ENCODE results near the gene DBX1.
A peak's percentile ranks its signal among the peaks of the same experiment; 100 is the strongest.

The DBX1 gene

DNA sequence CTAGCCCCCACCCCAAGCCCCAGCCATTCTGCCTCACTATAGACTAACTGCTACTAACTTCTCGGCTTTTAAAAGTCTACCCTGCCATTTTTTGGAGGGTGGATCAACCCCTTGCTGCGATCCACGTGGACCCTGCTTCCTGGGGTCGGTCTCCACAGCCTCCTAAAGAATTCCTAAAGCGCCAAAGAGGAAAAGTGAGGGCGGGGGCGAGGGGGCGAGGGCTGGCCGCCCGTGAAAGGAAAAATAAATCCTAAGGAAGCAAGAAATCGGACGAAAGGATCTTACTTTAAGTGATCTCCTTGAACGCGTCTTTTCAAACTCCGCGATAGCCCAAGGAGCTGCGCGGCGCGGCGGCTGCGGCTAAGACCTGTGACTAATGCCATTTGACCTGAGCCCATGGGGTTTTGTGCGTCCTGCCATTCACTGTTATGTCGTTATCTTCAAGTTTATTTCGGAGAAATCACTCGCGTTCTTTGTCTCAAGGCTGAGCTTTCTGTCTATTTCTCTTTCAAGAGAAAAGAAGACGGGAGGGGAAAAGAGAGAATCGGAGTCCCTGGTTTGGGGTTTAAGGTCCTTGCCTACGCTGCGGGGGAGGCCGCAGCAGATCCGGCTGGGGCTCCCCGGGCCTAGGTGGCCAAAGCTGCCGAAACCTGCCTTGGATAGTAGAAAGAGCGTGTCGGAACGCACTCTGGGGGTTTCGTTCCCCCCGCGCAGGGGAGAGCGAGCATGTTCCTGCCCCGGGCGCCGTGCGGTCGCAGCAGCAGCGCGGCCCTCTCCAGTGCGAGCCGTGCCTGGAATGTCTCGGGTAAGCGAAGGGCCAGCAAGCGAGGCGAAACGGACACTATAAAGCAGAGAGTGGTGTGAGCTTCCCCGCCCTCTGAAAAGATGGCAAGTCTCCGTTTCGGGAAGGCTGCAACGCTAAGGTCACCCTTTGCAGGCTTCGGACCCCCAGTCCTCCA, 2.8 kb upstream of the DBX1 start:
- Histone ChIP-seq H4K20me1 (peaks cover 0 to 24% (median 5%) of the 10 kb centered on the region in 11 experiments; a peak in 11 of 22 replicates), H3K9ac (no peak overlapping the region), H3K4me3 (peak overlapping the region in 9 of 10 experiments; percentile 32 to 62 (median 44); a peak in 19 of 20 replicates), H3K4me2 (peak overlapping the region; percentile 33 to 96 (median 63)), H3K4me1 (peaks cover 0 to 7% (median 5%) of the 10 kb centered on the region in 10 experiments; a peak in 9 of 20 replicates), H3K27me3 (peaks cover 79 to 97% (median 92%) of the 10 kb centered on the region in 11 experiments), H3K36me3 (no peaks in the 10 kb centered on the region), H3K9me3 (replicated peaks in 1 of 11) (peaks cover 9 to 43% (median 20%) of the 10 kb centered on the region in 11 experiments; a peak in 14 of 22 replicates), H3K27ac (no peak overlapping the region)
- TF ChIP-seq Cebpa-rat (IDR thresholded peaks at IDR 0.05) = no peak

DNA sequence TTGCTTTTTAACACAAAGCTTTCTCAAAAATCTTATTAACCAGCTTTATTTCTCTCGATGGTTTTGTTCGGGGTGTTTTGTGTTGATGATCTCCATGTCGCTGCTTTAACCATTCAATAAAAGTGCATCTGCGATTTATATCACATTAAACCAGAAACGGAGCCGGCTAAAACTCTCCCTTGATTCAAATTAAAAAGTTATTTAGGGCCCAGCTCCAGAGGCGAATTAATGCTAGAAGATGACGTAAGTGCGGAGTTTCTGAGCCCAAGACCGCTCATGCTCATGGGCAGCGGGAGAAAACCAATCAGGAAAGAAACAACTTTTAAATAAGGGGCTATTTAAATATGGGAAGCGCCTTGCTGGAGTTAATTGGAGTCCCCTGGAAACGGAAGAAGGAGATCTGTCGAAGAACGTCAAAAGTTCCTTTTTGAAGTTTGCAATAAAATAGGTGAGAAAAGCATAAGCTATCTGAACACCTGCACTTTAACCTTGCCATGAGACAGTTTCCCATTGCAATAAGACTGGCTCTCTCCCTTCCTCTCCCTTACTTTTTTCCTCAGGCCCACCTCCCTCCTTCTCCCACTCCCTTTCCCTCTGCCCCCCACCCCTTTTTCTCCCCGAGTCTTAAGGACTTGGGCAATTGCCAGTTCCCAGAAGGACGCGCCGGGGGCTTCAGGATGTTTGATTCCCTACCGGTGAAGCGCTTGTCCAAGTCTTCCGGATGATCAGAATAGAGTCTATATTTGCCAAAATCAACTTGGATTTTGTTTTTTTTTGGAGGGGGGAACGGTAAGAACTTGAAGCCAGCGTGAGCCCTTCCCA, 1.9 kb upstream of the DBX1 start:
- Histone ChIP-seq H3K4me1 (peaks cover 2 to 12% (median 7%) of the 10 kb centered on the region in 10 experiments; a peak in 12 of 20 replicates), H3K4me2 (no peak overlapping the region), H3K27me3 (peaks cover 87 to 100% (median 100%) of the 10 kb centered on the region in 11 experiments), H3K4me3 (no peak overlapping the region), H4K20me1 (peaks cover 0 to 24% (median 5%) of the 10 kb centered on the region in 11 experiments; a peak in 11 of 22 replicates), H3K27ac (no peak overlapping the region), H3K9ac (no peak overlapping the region), H3K36me3 (no peaks in the 10 kb centered on the region), H3K9me3 (replicated peaks in 1 of 11) (peaks cover 9 to 43% (median 20%) of the 10 kb centered on the region in 11 experiments; a peak in 14 of 22 replicates)
- TF ChIP-seq Cebpa-rat (IDR thresholded peaks at IDR 0.05) = no peak

DNA sequence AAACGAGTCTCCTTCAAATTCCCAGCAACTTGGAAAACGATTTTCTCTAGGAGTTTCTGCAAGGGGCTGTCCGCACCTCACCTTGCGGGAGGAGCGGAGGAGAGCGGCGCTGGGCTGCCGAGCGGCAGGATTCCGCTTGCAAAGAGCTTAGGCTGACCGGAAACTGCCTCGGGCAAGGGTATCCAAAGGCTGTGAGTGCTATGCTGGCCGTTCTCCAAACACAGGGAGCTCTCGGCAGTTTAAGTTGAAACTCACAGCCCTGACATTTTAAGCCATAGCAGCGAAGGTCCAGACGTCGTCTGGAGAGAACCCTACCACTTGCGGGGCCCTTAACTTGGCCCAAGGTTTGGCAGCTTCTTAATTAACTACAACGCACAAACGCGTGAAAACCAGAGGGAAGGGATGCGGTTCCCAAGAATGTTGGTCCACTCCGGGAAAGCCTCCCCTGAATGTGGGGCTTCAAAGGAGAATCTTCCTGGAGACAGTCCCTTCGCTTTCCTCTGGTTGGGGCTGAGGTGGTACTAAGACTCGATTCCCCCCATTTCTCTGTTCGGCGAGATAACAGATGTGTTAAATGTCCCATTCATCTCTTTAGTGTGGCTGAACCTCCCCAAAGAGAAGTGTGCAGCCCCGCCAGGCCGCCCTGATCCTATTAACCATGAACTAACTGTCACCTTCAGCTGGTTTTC, 1.1 kb upstream of the DBX1 start:
- H4K20me1 ChIP-seq = peaks cover 0 to 24% (median 5%) of the 10 kb centered on the region in 11 experiments; a peak in 11 of 22 replicates
- H3K4me3 ChIP-seq = no peak overlapping the region
- no peaks in the 10 kb centered on the region for H3K36me3 ChIP-seq
- no peak overlapping the region for H3K27ac ChIP-seq
- H3K27me3 ChIP-seq = peaks cover 95 to 100% (median 100%) of the 10 kb centered on the region in 11 experiments
- TF ChIP-seq Cebpa-rat (IDR thresholded peaks at IDR 0.05) = no peak
- H3K9me3 ChIP-seq (replicated peaks in 1 of 11) = peaks cover 12 to 47% (median 24%) of the 10 kb centered on the region in 11 experiments; a peak in 19 of 22 replicates
- H3K4me2 ChIP-seq = no peak overlapping the region
- H3K4me1 ChIP-seq = peaks cover 4 to 15% (median 10%) of the 10 kb centered on the region in 10 experiments; a peak in 12 of 20 replicates
- no peak overlapping the region for H3K9ac ChIP-seq

DNA sequence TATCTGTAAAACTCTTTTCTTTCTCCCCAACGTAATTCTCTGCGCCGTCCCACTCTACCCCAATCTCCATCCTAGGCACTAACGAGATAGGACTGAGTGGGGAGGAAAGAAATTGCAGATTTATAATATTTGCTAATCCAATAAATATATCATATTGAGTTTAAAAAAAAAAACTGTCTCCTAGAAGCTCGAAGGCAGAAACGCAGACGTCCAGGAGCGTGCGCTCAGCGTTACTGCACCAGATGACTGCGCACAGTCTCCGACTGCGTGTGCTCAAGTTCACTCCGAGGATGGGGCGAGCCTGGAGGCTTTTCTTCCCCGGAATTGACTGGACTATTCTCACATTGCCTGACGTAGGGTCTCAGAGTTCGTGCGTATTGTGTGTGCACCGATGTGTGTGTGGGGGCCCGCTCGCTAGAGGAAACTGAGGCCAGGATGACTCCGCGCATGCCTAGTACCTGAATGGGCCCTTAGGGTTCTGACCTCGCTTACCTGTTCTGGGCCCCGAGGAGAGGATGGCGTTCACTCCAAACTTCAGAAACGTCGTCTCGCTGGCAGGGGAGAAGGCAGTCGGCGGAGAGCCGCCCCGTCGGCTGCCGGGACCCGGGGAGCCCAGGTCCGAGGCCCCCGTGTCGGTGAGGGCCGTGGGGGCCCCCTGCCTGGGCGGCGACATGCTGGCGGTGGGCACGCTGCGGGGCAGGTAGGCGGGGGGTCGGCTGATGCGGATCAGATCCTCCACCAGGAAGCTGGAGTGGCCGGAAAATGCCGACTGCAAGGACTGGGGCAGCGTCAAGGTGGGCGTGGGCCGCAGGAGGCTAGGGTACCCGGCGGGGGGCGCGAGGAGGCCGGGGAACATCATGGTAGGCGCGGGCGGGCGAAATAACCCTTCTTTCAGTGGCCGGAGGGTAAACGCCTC, 551 bp downstream of the DBX1 start:
- H3K27ac ChIP-seq = no peak overlapping the region
- H3K4me1 ChIP-seq = peaks cover 4 to 15% (median 10%) of the 10 kb centered on the region in 10 experiments; a peak in 12 of 20 replicates
- H3K27me3 ChIP-seq = peaks cover 91 to 98% (median 96%) of the 10 kb centered on the region in 11 experiments
- no peak overlapping the region for H3K4me2 ChIP-seq
- H3K4me3 ChIP-seq = no peak overlapping the region
- H3K9me3 ChIP-seq (replicated peaks in 1 of 11) = peaks cover 17 to 52% (median 29%) of the 10 kb centered on the region in 11 experiments; a peak in 19 of 22 replicates
- H3K9ac ChIP-seq = no peak overlapping the region
- no peaks in the 10 kb centered on the region for H3K36me3 ChIP-seq
- H4K20me1 ChIP-seq = peaks cover 0 to 24% (median 5%) of the 10 kb centered on the region in 11 experiments; a peak in 11 of 22 replicates
- TF ChIP-seq Cebpa-rat (IDR thresholded peaks at IDR 0.05) = no peak

DNA sequence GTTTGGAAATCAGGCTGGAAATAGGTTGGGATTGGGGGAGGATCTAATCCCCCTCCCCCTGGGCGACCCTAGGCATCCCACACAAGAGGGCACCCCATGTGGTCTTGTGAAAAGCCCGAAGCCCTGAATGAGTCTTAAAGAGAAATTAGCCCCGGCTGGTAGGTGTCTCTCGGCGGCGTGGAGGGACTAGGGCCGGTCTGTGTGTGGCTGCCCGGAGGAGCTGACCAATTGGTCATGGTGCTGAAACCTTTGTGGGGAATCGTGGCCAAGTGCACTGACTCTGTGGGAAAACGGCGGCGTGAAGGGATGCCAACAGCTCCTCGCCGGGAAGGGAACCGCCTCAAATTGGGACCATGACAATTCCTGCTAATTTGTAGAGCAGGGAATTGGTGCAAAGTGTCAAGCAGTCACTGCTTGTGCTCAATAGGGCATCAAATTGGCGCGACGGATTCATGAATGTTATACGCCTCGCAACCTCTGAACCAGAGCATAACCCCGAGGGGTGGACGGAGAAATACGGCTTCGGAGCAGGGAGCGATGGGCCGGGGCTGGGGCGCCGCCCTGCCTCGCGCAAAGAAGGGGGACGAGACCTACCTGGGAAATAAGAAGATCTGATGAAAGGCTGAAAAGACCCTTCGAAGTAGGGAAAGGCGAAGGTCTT, 1.5 kb downstream of the DBX1 start:
- Histone ChIP-seq H3K27me3 (peaks cover 81 to 91% (median 87%) of the 10 kb centered on the region in 11 experiments), H3K9ac (no peak overlapping the region), H3K4me3 (no peak overlapping the region), H3K4me1 (peaks cover 4 to 15% (median 10%) of the 10 kb centered on the region in 10 experiments; a peak in 12 of 20 replicates), H4K20me1 (peaks cover 0 to 24% (median 5%) of the 10 kb centered on the region in 11 experiments; a peak in 11 of 22 replicates), H3K27ac (no peak overlapping the region), H3K9me3 (replicated peaks in 1 of 11) (peaks cover 17 to 52% (median 29%) of the 10 kb centered on the region in 11 experiments; a peak in 19 of 22 replicates), H3K4me2 (no peak overlapping the region), H3K36me3 (no peaks in the 10 kb centered on the region)
- TF ChIP-seq Cebpa-rat (IDR thresholded peaks at IDR 0.05) = no peak

DNA sequence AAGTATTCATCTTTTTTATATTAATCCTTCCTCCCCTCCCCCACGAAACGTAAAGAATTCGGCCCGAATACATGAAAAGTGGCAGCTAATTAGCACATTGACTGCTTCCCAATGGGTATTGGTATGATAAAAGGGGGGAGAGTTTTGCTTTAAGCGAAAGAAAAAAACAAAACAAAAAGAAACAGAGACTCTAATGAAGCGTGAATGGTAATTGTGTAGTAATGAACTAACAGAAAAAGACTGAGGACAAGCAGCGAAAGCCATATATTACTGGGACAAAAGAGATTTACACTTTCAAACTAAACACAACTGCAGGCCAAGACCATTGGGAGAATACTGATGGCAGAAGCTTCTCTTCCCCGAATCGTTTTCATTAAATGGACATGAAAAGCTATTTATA, 2.5 kb downstream of the DBX1 start:
- Histone ChIP-seq H4K20me1 (peaks cover 0 to 16% (median 5%) of the 10 kb centered on the region in 11 experiments; a peak in 11 of 22 replicates), H3K36me3 (no peaks in the 10 kb centered on the region), H3K4me2 (peak overlapping the region in 7 of 11 experiments; percentile 36 to 69 (median 57); a peak in 8 of 22 replicates), H3K27ac (no peak overlapping the region), H3K27me3 (peaks cover 71 to 81% (median 77%) of the 10 kb centered on the region in 11 experiments), H3K9me3 (replicated peaks in 1 of 11) (peaks cover 17 to 45% (median 29%) of the 10 kb centered on the region in 11 experiments; a peak in 19 of 22 replicates), H3K4me3 (no peak overlapping the region), H3K4me1 (peaks cover 4 to 8% (median 5%) of the 10 kb centered on the region in 10 experiments; a peak in 9 of 20 replicates), H3K9ac (no peak overlapping the region)
- no peak for TF ChIP-seq Cebpa-rat (IDR thresholded peaks at IDR 0.05)
